DOHH2 (cell line): ENCODE data around the gene DPH6.

Experiments
- CTCF ChIP-seq: fragments of 200-600 bp; sonication (generic); IDR thresholded peaks from one replicate; pipeline ENCODE4 v1.5.1; 2014; ENCODE audit warnings: antibody characterized with exemption, mild to moderate bottlenecking, low read depth, low read length; ENCODE audit not compliant: poor library complexity, severe bottlenecking
- EZH2phosphoT487 ChIP-seq: fragments of 200-600 bp; sonication (generic); IDR thresholded peaks from 2 replicates; pipeline ENCODE4 v1.6.1; 2017; ENCODE audit warnings: borderline replicate concordance, mild to moderate bottlenecking, antibody characterized with exemption, low read length, moderate library complexity, mixed read lengths

DNA sequence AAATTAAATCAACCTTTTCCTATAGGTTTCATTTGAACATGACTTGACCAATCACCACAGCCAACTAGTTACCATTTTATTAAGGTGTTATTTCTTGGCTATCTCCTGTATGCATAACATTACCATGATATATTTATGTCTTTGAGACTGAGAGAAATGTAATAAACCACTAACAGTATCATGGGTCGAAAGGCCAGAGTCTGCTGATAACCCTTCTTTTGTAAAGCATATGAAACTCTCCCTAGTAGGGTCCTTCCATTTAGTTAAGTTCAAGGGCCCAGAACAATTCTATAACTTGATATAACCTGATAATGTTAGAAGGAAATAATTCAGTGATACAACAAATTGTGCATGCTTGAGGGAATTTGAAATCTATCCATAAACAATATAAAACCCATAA is 14.3 kb upstream of the DPH6 start:
- TF ChIP-seq CTCF (no peak), EZH2phosphoT487 (no peak)
